ENCODE measurements around the gene SIK3.
"Not testable (repeated sequence)": the region's sequence is repeated elsewhere in the genome, so short reads cannot be mapped to it uniquely, and the experiment has no call there.

Gene SIK3

DNA sequence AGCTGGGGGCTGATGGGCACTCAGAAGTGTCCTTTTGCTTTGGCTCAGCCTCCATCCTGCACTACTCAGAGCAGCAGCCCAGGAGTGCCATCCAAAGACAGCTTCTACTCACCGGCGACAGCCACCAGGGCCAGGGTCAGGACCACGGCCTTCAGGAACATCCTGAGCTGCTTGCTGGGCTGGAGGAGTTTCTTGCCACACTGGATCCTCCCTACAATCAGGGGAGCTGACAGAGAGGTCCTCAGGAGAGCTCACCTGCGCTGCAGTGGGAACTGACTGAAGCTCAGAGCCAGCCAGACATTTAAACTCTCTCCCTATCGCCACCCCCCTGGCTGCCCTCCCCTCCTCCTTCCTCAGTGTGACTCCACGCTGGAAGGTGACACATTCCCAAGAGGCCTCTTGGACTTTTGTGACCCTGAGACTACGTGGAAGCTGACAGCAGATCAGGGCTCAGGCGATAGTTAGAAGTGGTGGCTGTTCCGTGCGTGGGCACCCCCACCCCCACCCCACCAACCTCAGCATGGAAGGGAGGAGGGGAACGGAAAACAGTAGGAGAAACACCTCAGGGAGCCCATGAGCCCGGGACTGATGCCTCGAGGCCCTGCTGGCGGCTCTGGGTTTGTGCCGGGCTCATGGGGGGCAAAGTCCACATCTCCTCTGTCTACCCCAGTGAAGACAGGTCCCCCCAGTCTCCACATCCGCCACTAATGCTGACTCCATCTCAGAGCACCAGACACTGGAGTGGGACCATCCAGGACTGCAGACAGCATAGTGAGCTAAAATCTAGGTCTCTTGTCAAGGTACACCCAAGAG lies 275.0 kb downstream of the SIK3 start, which contains the start of gene APOA4:
Gene APOA4 (minus strand): TSS at position 274 of the 813 bp plus-strand sequence. CDS start 113 bp downstream, at position 161.
- no peak for DNase-seq (ENCODE audit: low spot score)

DNA sequence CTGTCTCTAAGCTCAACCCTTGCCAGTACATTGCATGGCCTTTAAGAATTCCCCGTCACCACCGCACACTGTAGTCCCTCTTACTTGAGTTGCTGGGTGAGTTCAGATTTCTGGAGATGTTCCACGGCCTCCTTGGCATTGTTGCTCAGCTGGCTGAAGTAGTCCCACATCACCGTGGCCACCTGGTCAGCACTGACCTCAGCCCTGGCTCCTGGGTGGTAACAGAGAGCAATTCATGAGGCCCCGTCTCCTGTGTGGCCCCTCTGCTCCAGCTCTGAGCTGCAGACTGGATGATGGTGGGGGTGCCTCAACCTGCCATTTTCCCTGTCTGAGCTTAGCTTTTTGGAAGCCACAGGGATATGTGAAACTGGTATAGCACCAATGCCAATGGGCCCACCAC lies 275.7 kb downstream of the SIK3 start:
- no peak for DNase-seq (ENCODE audit: low spot score)

DNA sequence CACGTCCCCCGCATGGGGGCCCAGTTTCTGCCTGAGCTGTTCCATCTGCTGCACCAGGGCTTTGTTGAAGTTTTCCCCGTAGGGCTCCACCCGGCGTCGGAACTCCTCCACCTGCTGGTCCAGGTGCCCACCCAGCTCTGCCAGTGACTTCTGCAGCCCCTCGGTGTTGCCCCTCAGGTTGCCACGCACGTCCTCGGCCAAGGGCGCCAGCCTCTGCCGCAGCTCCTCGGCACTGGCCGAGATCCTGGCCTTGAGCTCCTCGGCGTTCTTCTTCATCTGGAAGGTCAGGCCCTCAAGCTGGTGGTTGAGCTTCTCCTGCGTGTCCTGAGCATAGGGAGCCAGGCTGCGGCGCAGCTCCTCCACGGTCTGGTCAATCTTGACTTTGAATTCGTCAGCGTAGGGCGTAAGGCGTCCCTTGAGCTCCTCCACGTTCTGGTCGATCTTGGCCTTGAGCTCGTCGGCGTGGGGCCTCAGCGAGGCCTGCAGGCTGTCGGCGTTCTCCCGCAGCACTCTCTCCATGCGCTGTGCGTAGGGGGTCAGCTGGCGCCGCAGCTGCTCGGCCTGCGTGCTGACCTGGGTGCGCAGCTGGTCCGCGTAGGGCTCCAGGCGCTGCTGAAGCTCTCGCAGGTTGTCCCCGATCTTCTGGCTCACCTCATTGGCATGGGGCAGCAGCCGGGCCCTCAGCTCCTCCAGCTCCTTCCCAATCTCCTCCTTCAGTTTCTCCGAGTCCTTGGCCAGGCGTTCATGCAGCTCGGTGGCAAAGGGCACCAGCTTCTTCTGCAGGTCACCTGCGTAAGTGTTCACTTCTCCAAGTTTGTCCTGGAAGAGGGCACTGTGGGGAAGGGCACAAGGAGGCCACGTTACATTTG lies 276.9 kb downstream of the SIK3 start:
- no peak for DNase-seq (ENCODE audit: low spot score)

DNA sequence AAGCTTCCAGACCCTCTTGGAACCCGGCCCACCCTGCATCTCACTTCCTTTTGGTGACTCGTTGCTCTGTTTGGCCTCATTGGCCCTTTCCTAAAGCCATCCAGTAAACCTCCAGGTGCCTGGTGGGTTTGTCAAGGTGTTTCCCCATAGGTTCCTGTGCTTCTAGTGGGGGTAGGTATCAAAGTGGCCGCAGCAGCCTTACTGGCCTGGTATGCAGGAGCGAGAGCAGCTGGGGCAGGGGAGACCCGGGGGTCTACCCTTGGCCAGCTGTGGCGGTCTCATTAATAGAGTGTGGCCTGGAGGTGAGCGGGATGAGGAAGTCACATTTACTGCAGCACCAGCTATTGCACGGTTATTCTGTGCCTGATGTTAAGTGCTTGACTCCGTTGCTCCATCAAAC lies 279.2 kb downstream of the SIK3 start:
- DNase-seq (ENCODE audit: low spot score), result no peak

DNA sequence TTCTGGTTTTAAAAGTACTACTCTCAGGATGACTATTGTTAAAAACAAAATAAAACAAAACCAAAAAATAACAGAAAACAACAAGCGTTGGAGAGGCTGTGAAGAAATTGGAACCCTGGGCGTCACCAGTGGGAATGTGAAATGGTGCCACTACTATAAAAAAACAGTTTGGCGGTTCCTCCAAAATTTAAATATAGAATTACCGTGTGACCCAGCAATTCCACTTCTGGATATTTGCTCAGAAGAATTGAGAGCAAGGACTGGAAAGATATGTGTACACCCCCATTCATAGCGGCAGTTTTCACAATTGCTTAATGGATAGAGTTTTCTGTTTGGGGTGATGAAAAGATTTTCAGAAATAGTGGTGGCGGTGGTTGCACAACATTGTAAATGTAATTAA lies 283.7 kb downstream of the SIK3 start:
- DNase-seq (ENCODE audit: low spot score), result no peak

DNA sequence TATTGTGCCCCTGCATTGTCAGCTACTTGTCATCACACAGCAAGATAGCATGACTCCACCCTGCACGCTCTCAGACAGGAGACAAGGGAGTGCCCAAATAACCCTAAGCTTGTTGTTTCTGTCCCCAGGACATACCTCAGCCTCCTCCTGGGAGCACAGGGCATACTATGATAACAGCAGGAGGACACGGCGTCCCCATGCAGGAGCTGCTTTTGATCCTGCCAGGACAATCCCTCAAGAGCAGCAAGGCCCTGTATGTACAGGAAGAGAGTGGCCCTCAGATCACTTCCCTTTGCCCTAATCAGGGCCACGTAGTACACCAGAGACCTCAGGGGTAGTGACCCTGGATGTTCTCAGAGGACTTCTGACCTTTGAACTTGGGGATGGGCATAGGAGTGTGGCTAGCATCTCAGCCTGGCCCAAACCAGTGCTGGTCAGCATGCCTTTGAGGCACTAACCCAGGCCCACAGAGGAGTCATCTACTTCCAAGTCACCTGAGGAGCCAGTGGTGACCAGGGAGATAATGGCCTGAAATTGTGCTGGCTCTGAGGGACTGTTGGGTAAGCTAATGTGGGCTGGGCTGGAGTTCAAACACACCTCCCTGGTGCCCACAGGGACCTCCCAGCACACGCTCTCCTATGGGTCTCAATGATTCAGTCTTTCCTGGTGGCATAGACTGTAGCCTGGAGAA lies 284.3 kb downstream of the SIK3 start:
- DNase-seq (ENCODE audit: low spot score), result no peak

DNA sequence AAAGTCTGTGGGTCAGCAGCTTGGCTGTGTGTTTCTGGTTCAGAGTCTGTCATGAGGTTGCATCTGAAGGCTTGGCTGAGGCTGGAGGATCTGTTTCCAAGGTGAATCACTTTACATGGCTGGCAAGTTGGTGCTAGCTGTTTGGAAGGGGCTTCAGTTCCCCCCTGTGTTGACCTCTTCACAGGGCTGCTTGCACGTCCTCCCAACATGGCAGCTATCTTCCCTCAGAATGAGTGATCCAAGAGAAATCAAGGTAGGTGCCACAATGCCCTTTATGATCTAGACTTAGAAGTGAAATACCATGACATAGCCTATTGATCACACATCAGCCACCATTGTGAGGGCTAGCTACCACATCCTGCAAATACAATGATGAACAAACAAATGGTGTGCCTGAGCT lies 285.1 kb downstream of the SIK3 start:
- no peak for DNase-seq (ENCODE audit: low spot score)

DNA sequence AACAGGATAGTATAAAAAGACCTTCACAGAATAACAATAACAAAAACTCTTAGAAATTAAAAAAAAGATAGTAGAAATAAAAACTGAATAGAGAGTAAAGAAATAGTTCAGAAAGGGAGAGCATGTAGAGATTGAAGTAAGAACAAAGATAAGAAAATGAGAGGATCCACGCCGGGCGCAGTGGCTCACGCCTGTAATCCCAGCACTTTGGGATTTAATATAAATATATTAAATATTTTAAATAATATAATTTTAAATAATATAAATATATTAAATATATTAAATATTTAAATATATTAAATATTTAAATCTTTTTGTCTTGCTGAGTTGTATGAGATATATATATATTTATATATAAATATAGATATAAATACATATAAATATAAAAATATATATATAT lies 286.1 kb downstream of the SIK3 start:
- DNase-seq (ENCODE audit: low spot score), result no peak

DNA sequence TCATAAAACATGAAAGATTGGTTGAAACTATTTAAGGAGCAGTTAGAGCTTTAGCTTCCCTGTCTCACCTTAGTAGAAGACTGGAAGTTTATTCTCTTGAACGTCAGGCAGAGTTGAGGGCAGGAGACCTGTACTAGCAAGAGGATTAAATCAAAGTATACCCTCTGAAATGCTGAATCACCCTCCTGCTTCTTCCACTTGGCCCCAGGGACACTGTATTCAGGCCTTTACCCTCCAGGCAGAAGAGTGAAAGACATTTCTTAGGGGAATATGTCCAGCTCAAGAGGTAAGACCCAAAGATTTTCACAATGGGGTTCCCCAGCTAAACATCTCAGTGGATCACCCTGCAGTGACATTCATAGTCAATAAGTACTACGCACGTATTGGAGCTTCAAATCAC lies 287.0 kb downstream of the SIK3 start:
- no peak for DNase-seq (ENCODE audit: low spot score)

DNA sequence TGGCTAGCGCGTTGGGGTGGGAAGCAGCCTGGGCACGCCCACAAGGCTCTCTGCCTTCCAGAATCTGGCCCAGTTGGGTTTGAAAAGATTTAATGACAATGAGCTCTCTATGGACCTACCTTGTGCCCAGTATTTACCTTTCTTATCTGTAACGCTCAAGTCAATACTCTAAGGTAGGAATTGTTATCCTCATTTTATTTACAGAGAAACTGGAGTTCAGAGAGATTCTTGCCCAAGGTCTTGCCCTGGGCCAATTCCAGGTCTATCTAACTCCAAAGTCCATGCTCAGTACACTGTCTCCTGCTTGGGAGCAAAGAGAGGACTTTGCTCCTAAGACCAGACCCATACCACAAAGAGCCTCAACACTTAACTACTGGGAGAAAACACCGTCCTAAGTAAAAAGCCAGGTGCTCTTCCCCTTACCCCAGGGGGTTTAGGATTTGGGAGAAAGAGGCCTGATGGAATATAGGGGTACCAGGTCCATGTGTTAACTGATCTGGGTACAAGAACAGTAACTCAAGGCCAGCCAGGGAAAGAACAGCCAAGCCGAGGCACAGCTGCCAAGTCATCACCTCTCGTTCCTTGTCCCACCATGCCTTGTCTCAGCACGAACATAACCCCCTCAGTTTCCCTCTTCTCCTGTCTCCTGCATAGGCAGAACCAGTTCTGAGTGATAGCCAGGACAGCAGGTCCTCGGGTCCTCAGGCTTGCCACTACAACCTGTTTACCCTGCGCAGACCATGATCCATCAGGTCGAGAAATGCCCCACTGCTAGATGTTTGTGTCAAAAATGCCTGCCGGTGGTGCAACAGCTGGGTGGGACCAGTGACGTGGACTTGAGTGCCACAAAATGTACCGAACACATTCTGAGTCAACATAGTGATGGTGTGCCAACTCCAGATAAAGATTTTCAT lies 289.7 kb downstream of the SIK3 start:
- DNase-seq (ENCODE audit: low spot score), result peak; percentile 60

DNA sequence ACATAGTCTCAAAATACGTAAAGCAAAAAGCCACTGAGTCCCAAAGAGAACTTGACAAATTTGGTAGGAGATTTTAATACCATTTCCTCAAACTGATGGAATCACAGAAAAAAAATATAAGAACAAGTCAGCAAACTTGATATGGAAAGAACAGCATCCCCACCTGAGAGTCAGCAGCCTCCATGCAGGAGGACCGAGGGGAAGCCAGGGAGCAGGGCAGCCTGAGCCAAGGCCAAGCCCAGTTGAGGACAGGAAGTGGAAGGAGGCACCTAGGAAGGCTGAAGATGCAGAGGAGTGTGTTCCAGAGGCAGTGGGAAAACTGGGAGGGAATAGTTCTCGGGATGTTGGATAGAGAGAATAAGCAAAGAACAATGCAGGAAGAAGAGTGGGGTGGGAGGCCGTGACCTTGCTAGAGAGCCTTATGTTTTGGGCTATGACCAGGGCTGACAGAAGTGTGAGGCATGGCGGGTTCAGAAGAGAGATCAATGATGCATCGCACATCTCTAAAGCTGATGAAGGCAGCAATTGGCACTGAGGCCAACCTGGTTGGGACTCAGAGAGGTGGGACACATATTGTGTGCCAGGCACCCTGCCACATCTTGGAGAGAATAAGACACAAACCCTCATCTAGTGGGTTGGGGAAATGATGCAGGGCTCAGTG lies 290.5 kb downstream of the SIK3 start:
- no peak for DNase-seq (ENCODE audit: low spot score)

DNA sequence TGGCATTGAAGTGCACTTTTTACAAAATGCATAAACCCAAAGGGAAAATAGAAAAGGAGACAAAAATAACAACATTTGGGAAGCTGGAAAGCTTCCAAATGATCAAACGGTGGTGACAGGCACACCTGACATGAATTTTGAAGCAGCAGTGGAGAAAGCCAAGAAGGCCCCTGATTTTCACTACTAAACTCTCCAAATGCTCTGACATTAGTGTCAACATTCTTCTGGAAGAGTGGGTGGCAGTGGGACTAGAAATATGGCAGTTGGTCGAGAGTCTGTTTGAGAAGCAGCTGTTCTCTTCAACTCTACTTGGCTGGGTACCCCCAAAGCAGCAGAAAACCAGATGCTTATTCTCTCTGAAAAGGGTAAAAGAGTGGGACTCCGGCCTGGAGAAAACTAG lies 294.2 kb downstream of the SIK3 start:
- DNase-seq (ENCODE audit: low spot score), result no peak

DNA sequence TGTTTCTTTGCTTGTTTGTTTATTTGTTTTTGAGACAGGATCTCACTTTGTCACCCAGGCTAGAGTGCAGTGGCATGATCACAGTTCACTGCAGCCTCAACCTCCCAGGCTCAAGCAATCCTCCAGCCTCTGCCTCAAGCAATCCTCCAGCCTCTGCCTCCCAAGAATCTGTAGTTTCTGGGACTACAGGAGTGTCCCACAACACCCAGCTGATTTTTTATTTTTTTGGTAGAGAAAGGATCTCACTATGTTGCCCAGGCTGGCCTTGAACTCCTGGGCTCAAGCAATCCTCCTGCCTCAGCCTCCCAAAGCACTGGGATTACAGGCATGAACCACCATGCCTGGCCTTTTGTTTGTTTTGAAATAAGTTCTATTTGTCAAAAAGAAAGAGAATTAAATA lies 296.6 kb downstream of the SIK3 start:
- not testable (repeated sequence) for DNase-seq (ENCODE audit: low spot score)

DNA sequence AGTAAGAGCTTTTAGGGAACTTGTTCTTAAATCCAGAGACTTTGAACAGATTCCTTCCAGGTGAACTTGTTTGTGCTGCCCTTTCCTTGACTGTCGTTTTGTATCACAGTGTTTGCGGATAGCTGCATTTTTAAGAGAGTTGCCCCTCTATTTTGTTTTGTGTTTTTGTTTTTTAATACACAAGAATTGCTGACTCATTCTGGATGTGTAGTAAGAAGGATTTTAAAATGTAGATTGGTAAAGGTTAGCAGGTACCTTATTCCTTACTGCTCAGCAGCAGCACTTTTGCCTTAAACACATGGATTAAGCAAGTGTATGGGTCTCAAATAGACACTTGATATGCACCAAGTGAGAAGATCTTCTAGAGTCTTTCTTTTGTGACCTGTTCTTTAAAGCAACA lies 297.6 kb downstream of the SIK3 start:
- no peak for DNase-seq (ENCODE audit: low spot score)

DNA sequence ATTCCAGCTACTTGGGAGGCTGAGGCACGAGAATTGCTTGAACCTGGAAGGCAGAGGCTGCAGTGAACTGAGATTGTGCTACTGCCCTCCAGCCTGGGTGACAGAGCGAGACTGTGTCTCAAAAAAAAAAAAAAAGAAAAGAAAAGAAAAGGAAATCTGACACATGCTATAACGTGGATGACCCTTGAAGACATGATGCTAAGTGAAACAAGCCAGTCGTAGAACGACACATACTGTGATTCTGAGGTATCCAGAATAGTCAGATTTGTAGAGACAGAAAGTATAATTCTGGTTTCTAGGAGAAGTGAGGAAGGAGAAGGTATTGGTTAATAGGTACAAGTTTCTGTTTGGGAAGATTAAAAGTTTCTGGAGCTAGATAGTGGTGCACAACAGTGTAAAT lies 299.9 kb downstream of the SIK3 start:
- DNase-seq (ENCODE audit: low spot score), result no peak

DNA sequence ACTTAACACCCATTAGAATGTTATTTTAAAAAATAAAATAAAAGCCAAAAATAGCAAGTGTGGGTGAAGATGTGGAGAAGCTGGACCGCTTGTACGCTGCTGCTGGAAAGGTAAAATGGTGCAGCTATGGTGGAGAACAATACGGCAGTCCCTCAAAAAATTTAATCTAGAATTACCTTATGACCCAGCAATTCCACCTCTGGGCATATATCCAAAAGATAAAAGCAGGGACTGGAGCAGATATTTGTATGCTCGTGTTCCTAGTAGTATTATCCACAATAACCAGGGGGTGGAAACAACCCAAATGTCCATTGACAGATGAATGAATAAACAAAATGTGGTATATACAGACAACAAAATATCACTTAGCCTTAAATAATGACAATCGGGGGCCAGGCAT lies 300.4 kb downstream of the SIK3 start:
- no peak for DNase-seq (ENCODE audit: low spot score)

DNA sequence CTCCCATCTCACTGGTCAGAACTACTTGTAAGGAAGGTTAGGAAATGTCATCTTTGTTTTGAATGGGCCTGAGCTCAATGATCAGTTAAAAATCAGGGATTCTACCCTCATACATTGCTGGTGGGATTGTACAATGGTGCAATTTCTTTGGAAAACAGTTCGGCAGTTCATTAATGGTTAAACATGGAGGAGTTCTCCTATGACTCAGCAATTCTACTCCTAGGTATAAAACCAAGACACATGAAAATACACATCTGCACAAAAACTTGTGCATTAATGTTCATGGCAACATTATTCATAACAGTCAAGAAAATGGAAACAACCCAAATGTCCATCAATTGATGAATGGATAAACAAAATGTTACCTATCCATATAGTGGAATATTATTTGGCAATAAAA lies 301.7 kb downstream of the SIK3 start:
- DNase-seq (ENCODE audit: low spot score), result no peak

DNA sequence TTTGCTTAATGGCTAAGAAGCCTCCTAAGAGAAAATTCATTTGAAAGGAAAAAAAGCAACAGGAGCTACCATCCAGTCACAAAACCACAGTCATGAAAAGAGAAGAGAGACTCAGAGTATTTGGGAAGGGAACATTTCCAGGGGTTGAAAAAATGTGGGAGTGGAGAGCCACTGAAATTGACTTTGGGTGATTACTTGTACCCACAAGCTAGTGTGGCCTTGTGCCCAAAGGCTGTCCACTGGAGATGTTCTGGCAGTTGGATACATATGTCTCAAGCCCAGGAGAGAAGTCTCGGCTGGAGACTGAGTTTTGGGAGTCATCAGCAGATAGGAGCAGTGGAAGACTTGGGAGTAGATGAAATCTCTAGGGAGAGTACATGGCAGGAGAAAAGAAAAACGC lies 303.4 kb downstream of the SIK3 start:
- DNase-seq (ENCODE audit: low spot score), result no peak

DNA sequence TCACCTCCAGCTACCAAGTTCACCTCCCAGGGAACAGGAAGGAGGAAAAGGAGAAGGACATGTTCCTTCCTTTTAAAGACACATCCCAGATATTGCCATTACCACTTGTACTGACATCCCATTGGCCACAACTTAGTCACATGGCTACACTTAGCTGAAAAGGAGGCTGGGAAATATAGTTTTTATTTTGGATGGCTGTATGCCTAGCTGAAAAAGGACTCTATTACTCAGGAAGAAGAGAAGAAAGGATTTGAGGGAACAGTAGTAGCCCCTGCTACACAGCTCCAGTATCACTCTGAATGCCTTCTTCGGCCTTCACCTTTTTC lies 304.5 kb downstream of the SIK3 start:
- DNase-seq (ENCODE audit: low spot score), result no peak

Measured in HuH-7 (cell line).